ENCODE measurements around the gene PAFAH2. TPM values are rescaled to one million over a fixed set of nuclear protein-coding genes. Genes with fewer than 3 reads are reported as not detected.

PAFAH2 gene
- total and polyA plus RNA-seq, 2 of the 8 experiments (the other 6 are each of a cell fraction or from before 2014, with no cell fraction given): 7.7 to 9.3 TPM

DNA sequence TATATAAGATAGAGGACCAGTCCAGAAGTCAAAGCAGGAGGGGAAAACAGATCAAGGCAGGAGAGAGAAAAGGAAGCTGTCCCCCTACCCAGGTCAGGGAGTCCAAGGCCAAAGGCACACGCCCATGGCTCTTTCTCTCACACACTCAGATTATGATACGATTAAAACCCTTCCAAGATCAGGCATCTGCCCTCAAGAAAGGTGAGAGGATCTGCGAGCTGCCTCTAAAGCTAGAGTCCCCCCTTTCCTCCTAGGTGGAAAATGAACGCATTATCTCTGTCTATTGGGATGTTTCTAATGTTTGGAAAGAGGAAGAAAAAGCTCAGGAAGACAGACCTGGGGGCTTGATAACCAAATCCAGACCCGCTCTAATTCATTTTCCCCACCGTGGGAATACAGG, 7.6 kb downstream of the PAFAH2 start:
- Histone ChIP-seq H4K5ac (ENCODE audit: insufficient read length, low read depth, low read length) (no peak overlapping the region), H3K9me3 (ENCODE audit: insufficient read depth in 2 of 2, low read depth in 1 of 2, low read length in 1 of 2) (no peaks in the 10 kb centered on the region), H2BK12ac (ENCODE audit: low read depth, low read length) (no peak overlapping the region), H3K79me1 (ENCODE audit: low read depth, low read length) (no peaks in the 10 kb centered on the region), H3K4ac (replicated peaks; ENCODE audit: insufficient read length, low read depth, low read length) (no peak overlapping the region), H4K8ac (ENCODE audit: extremely low read depth, insufficient read depth, low read length) (no peak overlapping the region), H4K20me1 (replicated peaks in 1 of 2; ENCODE audit: control insufficient read depth in 1 of 2, insufficient read depth in 2 of 2, low read length in 2 of 2) (no peaks in the 10 kb centered on the region), H2AK5ac (ENCODE audit: low read depth, low read length) (no peak overlapping the region), H3K56ac (replicated peaks; ENCODE audit: insufficient read length, low read depth, low read length) (no peak overlapping the region), H2BK15ac (ENCODE audit: low read length) (no peak overlapping the region), H3K27ac (ENCODE audit: low read depth, low read length) (no peak overlapping the region), H3K23ac (ENCODE audit: insufficient read length) (no peak overlapping the region), H3K79me2 (ENCODE audit: control insufficient read depth in 1 of 2, insufficient read depth in 2 of 2, low read length in 2 of 2) (peaks cover 0 to 2% of the 10 kb centered on the region in 2 experiments; a peak in 1 of 4 replicates), H2BK120ac (replicated peaks; ENCODE audit: low read depth, low read length) (no peak overlapping the region), H4K91ac (replicated peaks; ENCODE audit: insufficient read length, low read length) (no peak overlapping the region), H3K18ac (ENCODE audit: extremely low read depth, low read length) (no peak overlapping the region), H3K4me3 (ENCODE audit: extremely low read depth in 1 of 4, insufficient read depth in 2 of 4, low read depth in 3 of 4, low read length in 4 of 4) (no peak overlapping the region), H3K4me2 (ENCODE audit: insufficient read depth in 1 of 2, low read depth in 2 of 2, low read length in 2 of 2) (no peak overlapping the region), H3K9ac (replicated peaks in 1 of 4; ENCODE audit: extremely low read depth in 1 of 4, low read depth in 3 of 4, low read length in 3 of 4) (no peak overlapping the region), H3K14ac (ENCODE audit: insufficient read length) (no peak overlapping the region), H2BK20ac (ENCODE audit: low read length) (no peak overlapping the region), H3K27me3 (replicated peaks in 1 of 4; ENCODE audit: control insufficient read depth in 3 of 4, extremely low read depth in 1 of 4, insufficient read depth in 3 of 4, low read length in 3 of 4) (no peaks in the 10 kb centered on the region; a peak in 1 of 7 replicates), H3K4me1 (replicated peaks in 1 of 4; ENCODE audit: control insufficient read depth in 3 of 4, insufficient read depth in 4 of 4, low read length in 3 of 4) (peaks cover 0 to 5% (median 4%) of the 10 kb centered on the region in 4 experiments; a peak in 3 of 7 replicates), H2AFZ (ENCODE audit: low read length) (no peak overlapping the region), H3K23me2 (ENCODE audit: low read depth, low read length) (no peaks in the 10 kb centered on the region), H2BK5ac (ENCODE audit: low read depth, low read length) (no peak overlapping the region), H3K36me3 (ENCODE audit: control insufficient read depth in 2 of 4, insufficient read depth in 4 of 4, low read length in 3 of 4) (peaks cover 0 to 10% (median 5%) of the 10 kb centered on the region in 4 experiments; a peak in 3 of 8 replicates)
- ChIA-PET POLR2A (ENCODE audit: partially characterized antibody) (interaction anchor here (0.7 to 1.1 kb wide), 2 partner anchors 28 to 61 kb away, joined by 3 read pairs; no protein-coding TSS in a partner anchor), CTCF (ENCODE audit: partially characterized antibody) (interaction anchor here (0.6 to 20.0 kb wide), 7 partner anchors 10 to 153 kb away, joined by 3 to 330 read pairs (median 4); partner anchors contain the start of gene STMN1)
- TF ChIP-seq CEBPB (IDR thresholded peaks at IDR 0.05; ENCODE audit: low read depth, low read length) (no peak), TBP (IDR thresholded peaks at IDR 0.05; ENCODE audit: low read depth, low read length) (no peak), JUN (IDR thresholded peaks at IDR 0.05; ENCODE audit: low read depth, low read length) (no peak), CTBP2 (IDR thresholded peaks at IDR 0.05; ENCODE audit: borderline replicate concordance, insufficient read depth, insufficient read length, low read length) (no peak), EZH2 (IDR thresholded peaks at IDR 0.05; ENCODE audit: low read depth, low read length, severe bottlenecking) (no peak)
- TF ChIP-seq, protein P1, sequence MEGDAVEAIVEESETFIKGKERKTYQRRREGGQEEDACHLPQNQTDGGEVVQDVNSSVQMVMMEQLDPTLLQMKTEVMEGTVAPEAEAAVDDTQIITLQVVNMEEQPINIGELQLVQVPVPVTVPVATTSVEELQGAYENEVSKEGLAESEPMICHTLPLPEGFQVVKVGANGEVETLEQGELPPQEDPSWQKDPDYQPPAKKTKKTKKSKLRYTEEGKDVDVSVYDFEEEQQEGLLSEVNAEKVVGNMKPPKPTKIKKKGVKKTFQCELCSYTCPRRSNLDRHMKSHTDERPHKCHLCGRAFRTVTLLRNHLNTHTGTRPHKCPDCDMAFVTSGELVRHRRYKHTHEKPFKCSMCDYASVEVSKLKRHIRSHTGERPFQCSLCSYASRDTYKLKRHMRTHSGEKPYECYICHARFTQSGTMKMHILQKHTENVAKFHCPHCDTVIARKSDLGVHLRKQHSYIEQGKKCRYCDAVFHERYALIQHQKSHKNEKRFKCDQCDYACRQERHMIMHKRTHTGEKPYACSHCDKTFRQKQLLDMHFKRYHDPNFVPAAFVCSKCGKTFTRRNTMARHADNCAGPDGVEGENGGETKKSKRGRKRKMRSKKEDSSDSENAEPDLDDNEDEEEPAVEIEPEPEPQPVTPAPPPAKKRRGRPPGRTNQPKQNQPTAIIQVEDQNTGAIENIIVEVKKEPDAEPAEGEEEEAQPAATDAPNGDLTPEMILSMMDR (IDR thresholded peaks at IDR 0.05; ENCODE audit: control extremely low read depth in 1 of 3, insufficient read depth in 1 of 3, low read depth in 1 of 3, low read length in 3 of 3): no peak
- FAIRE-seq: no peak
- 76% methylated on average over 5 of the region's 6 CpGs; no CpG with 5 or more reads in 1 of the 2 experiments for WGBS, 2 experiments (ENCODE audit: extremely low coverage in 1 of 2, insufficient coverage in 1 of 2, insufficient read length in 1 of 2, insufficient replicate concordance in 2 of 2, low coverage in 1 of 2, low lambda C conversion rate in 2 of 2, missing lambda C conversion rate in 1 of 2)
- no peak for DNase-seq (ENCODE audit: low read depth in 1 of 2, low spot score in 2 of 2)

Data from H1 (cell line).